GM19463 (cell line): ENCODE data around the gene FERMT3.

Source experiments
- ATAC-seq: cut with Tn5 transposase; IDR thresholded peaks from one replicate; pipeline ENCODE4 v1.9.1; 2021; ENCODE audit warnings: mild to moderate bottlenecking, moderate library complexity; ENCODE audit not compliant: unreplicated experiment

Gene FERMT3

GRCh38 chr11:64233913-64234586 is 27.5 kb downstream of the FERMT3 start, which contains the start of gene VEGFB:
Gene VEGFB, plus strand, starts transcription at chr11:64234584. Its CDS starts 250 bp downstream, at chr11:64234834.
- peak; percentile 48 for ATAC-seq

- peak; percentile 28 for ATAC-seq
Observed at GRCh38 chr11:64234647-64235379, 28.3 kb downstream of the FERMT3 start.

- no peak for ATAC-seq
Observed at GRCh38 chr11:64235437-64236161, 29.1 kb downstream of the FERMT3 start.

GRCh38 chr11:64237484-64237951 is 31.0 kb downstream of the FERMT3 start:
- no peak for ATAC-seq

- no peak for ATAC-seq
Observed at GRCh38 chr11:64238076-64238475, 31.6 kb downstream of the FERMT3 start.

GRCh38 chr11:64238999-64239398 is 32.5 kb downstream of the FERMT3 start:
- no peak for ATAC-seq

- ATAC-seq: no peak
Observed at GRCh38 chr11:64239662-64240434, 33.3 kb downstream of the FERMT3 start.

GRCh38 chr11:64240435-64241240 is 34.1 kb downstream of the FERMT3 start, which contains the start of gene FKBP2:
Gene FKBP2, plus strand, starts transcription at chr11:64241095. Its CDS starts 1,293 bp downstream, at chr11:64242388.
- peak; percentile 38 for ATAC-seq

GRCh38 chr11:64241241-64241490 is 34.6 kb downstream of the FERMT3 start:
- peak; percentile 67 for ATAC-seq

- ATAC-seq: peak; percentile 3
Observed at GRCh38 chr11:64241491-64242374, 35.2 kb downstream of the FERMT3 start.

GRCh38 chr11:64243236-64243854 is 36.8 kb downstream of the FERMT3 start:
- ATAC-seq: no peak

GRCh38 chr11:64244107-64244506 is 37.6 kb downstream of the FERMT3 start:
- no peak for ATAC-seq

- no peak for ATAC-seq
Observed at GRCh38 chr11:64244966-64245365, 38.4 kb downstream of the FERMT3 start.

- ATAC-seq: no peak
Observed at GRCh38 chr11:64245401-64245796, 38.9 kb downstream of the FERMT3 start.

- no peak for ATAC-seq
Observed at GRCh38 chr11:64245797-64246620, 39.5 kb downstream of the FERMT3 start.

- peak; percentile 4 for ATAC-seq
Observed at GRCh38 chr11:64246621-64246870, 40.0 kb downstream of the FERMT3 start.

- peak; percentile 38 for ATAC-seq
Observed at GRCh38 chr11:64246871-64247728, 40.6 kb downstream of the FERMT3 start, which contains the start of gene PPP1R14B. Gene PPP1R14B, minus strand, starts transcription at chr11:64246943. Its CDS starts 270 bp downstream, at chr11:64246673.
